HepG2 (cell line): ENCODE results near the gene SERTAD3.

Experiments
- HDAC2 ChIP-seq: sonication (generic); formaldehyde crosslinking; IDR thresholded peaks from 2 replicates; pipeline ENCODE4 v1.4.0; 2020; ENCODE audit warnings: missing genetic modification reagents
- KMT2B ChIP-seq: IDR thresholded peaks from 2 replicates; pipeline ENCODE4 v1.6.1; 2016; ENCODE audit warnings: missing genetic modification reagents, missing compliant biosample characterization
- NR2F1 ChIP-seq, 2 experiments: fragments of 450-650 bp in 1 of 2; formaldehyde crosslinking in 1 of 2; IDR thresholded peaks; 2 replicates each; pipeline versions ENCODE4 v1.5.0 to v1.6.1; 2016 to 2020; ENCODE audit warnings: mild to moderate bottlenecking in 1 of 2, missing compliant biosample characterization in 1 of 2, missing genetic modification reagents in 1 of 2, moderate library complexity in 1 of 2
- POLR2A ChIP-seq, 2 experiments: IDR thresholded peaks; 2 replicates each; pipeline ENCODE4 v1.6.1; 2011; ENCODE audit warnings: low read depth in 2 of 2, low read length in 2 of 2, mild to moderate bottlenecking in 1 of 2, moderate library complexity in 1 of 2; ENCODE audit not compliant: insufficient read depth in 1 of 2
- STAG1 ChIP-seq: sonication (generic); formaldehyde crosslinking; IDR thresholded peaks from 2 replicates; pipeline ENCODE4 v1.4.0; 2020; ENCODE audit warnings: missing genetic modification reagents
- THYN1 ChIP-seq: sonication (generic); formaldehyde crosslinking; IDR thresholded peaks from 2 replicates; pipeline ENCODE4 v1.8.1; 2023; ENCODE audit warnings: low read depth, mild to moderate bottlenecking, moderate library complexity, missing genetic modification reagents, borderline replicate concordance
- YY1 ChIP-seq: IDR thresholded peaks from 2 replicates; pipeline ENCODE4 v1.6.1; 2011; ENCODE audit warnings: low read length, low read depth, moderate library complexity, mild to moderate bottlenecking; ENCODE audit not compliant: insufficient read depth, insufficient replicate concordance
- ZNF318 ChIP-seq: sonication (generic); formaldehyde crosslinking; IDR thresholded peaks from 2 replicates; pipeline ENCODE4 v1.4.0; 2020; ENCODE audit warnings: mild to moderate bottlenecking, missing genetic modification reagents
- ZNF501 ChIP-seq: sonication (generic); formaldehyde crosslinking; IDR thresholded peaks from 2 replicates; pipeline ENCODE4 v1.5.1; 2020; ENCODE audit warnings: mild to moderate bottlenecking, moderate library complexity, missing genetic modification reagents
- TF ChIP-seq, protein P1 (sequence below): sonication (generic); formaldehyde crosslinking; IDR thresholded peaks from 2 replicates; pipeline ENCODE4 v1.8.1; 2022; ENCODE audit warnings: mild to moderate bottlenecking, missing genetic modification reagents
- TF ChIP-seq, protein P2 (sequence below): sonication (generic); formaldehyde crosslinking; IDR thresholded peaks from 2 replicates; pipeline ENCODE4 v1.4.0; 2020; ENCODE audit warnings: mild to moderate bottlenecking, missing genetic modification reagents
- TF ChIP-seq, protein P3 (sequence below): sonication (generic); formaldehyde crosslinking; IDR thresholded peaks from 2 replicates; pipeline ENCODE4 v1.5.0; 2020; ENCODE audit warnings: mild to moderate bottlenecking, missing genetic modification reagents
- TF ChIP-seq, protein P4 (sequence below): sonication (generic); formaldehyde crosslinking; IDR thresholded peaks from 2 replicates; pipeline ENCODE4 v1.8.1; 2023; ENCODE audit warnings: missing genetic modification reagents, inconsistent platforms, borderline replicate concordance
- TF ChIP-seq, protein P5 (sequence below), 2 experiments: sonication (generic) in 1 of 2; formaldehyde crosslinking in 1 of 2; IDR thresholded peaks; 2 replicates each; pipeline versions ENCODE4 v1.4.0 to v1.6.1; 2018 to 2020; ENCODE audit warnings: missing genetic modification reagents in 2 of 2, borderline replicate concordance in 1 of 2, low read depth in 1 of 2, mild to moderate bottlenecking in 1 of 2, missing biosample characterization in 1 of 2

GRCh38 chr19:40465557-40466218 is 21.6 kb upstream of the SERTAD3 start, which contains the start of gene BLVRB:
- TF ChIP-seq THYN1 (CRISPR knock-in tag) (no peak), NR2F1 (CRISPR knock-in tag; IDR thresholded peaks at IDR 0.05) (no peak), ZNF318 (CRISPR knock-in tag) (no peak), YY1 (no peak), HDAC2 (no peak; the same call in 1 of the 2 replicates), ZNF501 (peak; percentile 39; the same call in 1 of the 2 replicates), POLR2A (IDR thresholded peaks at IDR 0.05; ENCODE audit: insufficient read depth in 1 of 2, low read depth in 2 of 2, low read length in 2 of 2) (peak; percentile 44 to 92; a peak in 2 of 4 replicates), STAG1 (CRISPR knock-in tag) (no peak), KMT2B (peak; percentile 35; the same call in 1 of the 2 replicates)
- TF ChIP-seq, protein P1, sequence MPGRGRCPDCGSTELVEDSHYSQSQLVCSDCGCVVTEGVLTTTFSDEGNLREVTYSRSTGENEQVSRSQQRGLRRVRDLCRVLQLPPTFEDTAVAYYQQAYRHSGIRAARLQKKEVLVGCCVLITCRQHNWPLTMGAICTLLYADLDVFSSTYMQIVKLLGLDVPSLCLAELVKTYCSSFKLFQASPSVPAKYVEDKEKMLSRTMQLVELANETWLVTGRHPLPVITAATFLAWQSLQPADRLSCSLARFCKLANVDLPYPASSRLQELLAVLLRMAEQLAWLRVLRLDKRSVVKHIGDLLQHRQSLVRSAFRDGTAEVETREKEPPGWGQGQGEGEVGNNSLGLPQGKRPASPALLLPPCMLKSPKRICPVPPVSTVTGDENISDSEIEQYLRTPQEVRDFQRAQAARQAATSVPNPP (CRISPR knock-in tag) = no peak
- TF ChIP-seq, protein P2, sequence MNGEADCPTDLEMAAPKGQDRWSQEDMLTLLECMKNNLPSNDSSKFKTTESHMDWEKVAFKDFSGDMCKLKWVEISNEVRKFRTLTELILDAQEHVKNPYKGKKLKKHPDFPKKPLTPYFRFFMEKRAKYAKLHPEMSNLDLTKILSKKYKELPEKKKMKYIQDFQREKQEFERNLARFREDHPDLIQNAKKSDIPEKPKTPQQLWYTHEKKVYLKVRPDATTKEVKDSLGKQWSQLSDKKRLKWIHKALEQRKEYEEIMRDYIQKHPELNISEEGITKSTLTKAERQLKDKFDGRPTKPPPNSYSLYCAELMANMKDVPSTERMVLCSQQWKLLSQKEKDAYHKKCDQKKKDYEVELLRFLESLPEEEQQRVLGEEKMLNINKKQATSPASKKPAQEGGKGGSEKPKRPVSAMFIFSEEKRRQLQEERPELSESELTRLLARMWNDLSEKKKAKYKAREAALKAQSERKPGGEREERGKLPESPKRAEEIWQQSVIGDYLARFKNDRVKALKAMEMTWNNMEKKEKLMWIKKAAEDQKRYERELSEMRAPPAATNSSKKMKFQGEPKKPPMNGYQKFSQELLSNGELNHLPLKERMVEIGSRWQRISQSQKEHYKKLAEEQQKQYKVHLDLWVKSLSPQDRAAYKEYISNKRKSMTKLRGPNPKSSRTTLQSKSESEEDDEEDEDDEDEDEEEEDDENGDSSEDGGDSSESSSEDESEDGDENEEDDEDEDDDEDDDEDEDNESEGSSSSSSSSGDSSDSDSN (CRISPR knock-in tag) = peak; percentile 56; the same call in 1 of the 2 replicates
- TF ChIP-seq, protein P3, sequence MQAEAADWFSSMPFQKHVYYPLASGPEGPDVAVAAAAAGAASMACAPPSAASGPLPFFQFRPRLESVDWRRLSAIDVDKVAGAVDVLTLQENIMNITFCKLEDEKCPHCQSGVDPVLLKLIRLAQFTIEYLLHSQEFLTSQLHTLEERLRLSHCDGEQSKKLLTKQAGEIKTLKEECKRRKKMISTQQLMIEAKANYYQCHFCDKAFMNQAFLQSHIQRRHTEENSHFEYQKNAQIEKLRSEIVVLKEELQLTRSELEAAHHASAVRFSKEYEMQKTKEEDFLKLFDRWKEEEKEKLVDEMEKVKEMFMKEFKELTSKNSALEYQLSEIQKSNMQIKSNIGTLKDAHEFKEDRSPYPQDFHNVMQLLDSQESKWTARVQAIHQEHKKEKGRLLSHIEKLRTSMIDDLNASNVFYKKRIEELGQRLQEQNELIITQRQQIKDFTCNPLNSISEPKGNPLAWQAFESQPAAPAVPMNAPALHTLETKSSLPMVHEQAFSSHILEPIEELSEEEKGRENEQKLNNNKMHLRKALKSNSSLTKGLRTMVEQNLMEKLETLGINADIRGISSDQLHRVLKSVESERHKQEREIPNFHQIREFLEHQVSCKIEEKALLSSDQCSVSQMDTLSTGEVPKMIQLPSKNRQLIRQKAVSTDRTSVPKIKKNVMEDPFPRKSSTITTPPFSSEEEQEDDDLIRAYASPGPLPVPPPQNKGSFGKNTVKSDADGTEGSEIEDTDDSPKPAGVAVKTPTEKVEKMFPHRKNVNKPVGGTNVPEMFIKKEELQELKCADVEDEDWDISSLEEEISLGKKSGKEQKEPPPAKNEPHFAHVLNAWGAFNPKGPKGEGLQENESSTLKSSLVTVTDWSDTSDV = no peak
- TF ChIP-seq, protein P4, sequence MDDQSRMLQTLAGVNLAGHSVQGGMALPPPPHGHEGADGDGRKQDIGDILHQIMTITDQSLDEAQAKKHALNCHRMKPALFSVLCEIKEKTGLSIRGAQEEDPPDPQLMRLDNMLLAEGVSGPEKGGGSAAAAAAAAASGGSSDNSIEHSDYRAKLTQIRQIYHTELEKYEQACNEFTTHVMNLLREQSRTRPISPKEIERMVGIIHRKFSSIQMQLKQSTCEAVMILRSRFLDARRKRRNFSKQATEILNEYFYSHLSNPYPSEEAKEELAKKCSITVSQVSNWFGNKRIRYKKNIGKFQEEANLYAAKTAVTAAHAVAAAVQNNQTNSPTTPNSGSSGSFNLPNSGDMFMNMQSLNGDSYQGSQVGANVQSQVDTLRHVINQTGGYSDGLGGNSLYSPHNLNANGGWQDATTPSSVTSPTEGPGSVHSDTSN (CRISPR knock-in tag) = no peak
- TF ChIP-seq, protein P5, sequence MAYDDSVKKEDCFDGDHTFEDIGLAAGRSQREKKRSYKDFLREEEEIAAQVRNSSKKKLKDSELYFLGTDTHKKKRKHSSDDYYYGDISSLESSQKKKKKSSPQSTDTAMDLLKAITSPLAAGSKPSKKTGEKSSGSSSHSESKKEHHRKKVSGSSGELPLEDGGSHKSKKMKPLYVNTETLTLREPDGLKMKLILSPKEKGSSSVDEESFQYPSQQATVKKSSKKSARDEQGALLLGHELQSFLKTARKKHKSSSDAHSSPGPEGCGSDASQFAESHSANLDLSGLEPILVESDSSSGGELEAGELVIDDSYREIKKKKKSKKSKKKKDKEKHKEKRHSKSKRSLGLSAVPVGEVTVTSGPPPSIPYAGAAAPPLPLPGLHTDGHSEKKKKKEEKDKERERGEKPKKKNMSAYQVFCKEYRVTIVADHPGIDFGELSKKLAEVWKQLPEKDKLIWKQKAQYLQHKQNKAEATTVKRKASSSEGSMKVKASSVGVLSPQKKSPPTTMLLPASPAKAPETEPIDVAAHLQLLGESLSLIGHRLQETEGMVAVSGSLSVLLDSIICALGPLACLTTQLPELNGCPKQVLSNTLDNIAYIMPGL (CRISPR knock-in tag; IDR thresholded peaks at IDR 0.05; ENCODE audit: borderline replicate concordance in 1 of 2, low read depth in 1 of 2) = peak in 1 of 2 experiments; percentile 78; a peak in 2 of 4 replicates
